Right lobe of liver (tissue), 6 donors: Measurements from ENCODE around the gene DIAPH3. TPM values are rescaled to one million over a fixed set of nuclear protein-coding genes. Genes with fewer than 3 reads are reported as not detected.

Experiments
- ATAC-seq, 4 donors: fragments of 200-7000 bp; cut with Tn5 transposase; one replicate each; pipeline ENCODE4 v1.9.1; 2020; ENCODE audit warnings: mild to moderate bottlenecking in 4 of 4, moderate library complexity in 4 of 4
- DNase-seq, 3 donors: peaks; one replicate each; pipeline ENCODE4 v3.0.0-alpha.2; 2020
- H3K27ac ChIP-seq, 3 donors: fragments of 200-600 bp; one replicate each; pipeline ENCODE4 v1.8.0; 2022
- H3K27me3 ChIP-seq, 2 donors: fragments of 200-600 bp; one replicate each; pipeline ENCODE4 v1.8.0; 2022
- H3K36me3 ChIP-seq, 4 donors: fragments of 200-600 bp; sonication (generic) in 1 of 4; one replicate each; pipeline versions ENCODE4 v1.5.1 to v1.8.0; 2017 to 2022; ENCODE audit warnings: control low read depth in 1 of 4
- H3K4me1 ChIP-seq, 4 donors: fragments of 200-600 bp; sonication (generic) in 1 of 4; one replicate each; pipeline versions ENCODE4 v1.5.1 to v1.8.0; 2017 to 2022; ENCODE audit warnings: control low read depth in 1 of 4
- H3K4me3 ChIP-seq, 3 donors: fragments of 200-600 bp; one replicate each; pipeline ENCODE4 v1.8.0; 2022
- H3K9me3 ChIP-seq, 4 donors: fragments of 200-600 bp; sonication (generic) in 1 of 4; one replicate each; pipeline versions ENCODE4 v1.5.1 to v1.8.0; 2017 to 2022; ENCODE audit warnings: control low read depth in 1 of 4
- CTCF ChIP-seq, 4 donors: fragments of 200-600 bp in 3 of 4; fragments of 450-650 bp in 1 of 4; IDR thresholded peaks; one replicate each; pipeline versions ENCODE4 v1.5.1 to v1.8.0; 2016 to 2022; ENCODE audit warnings: antibody characterized with exemption in 4 of 4, mild to moderate bottlenecking in 2 of 4
- POLR2A ChIP-seq: fragments of 450-650 bp; IDR thresholded peaks from one replicate; pipeline ENCODE4 v1.6.1; 2017; ENCODE audit warnings: antibody characterized with exemption, mild to moderate bottlenecking
- WGBS: methylation state at CpG from one replicate; pipeline ENCODE4 v1.1.6; 2018; ENCODE audit warnings: low coverage, low lambda C conversion rate; ENCODE audit not compliant: insufficient coverage; ENCODE audit errors: missing lambda C conversion rate; 5-methylcytosine and 5-hydroxymethylcytosine counted together
- intact Hi-C, 2 donors: fragments of 100-400 bp; cut with DNase I; formaldehyde crosslinking; loops; one replicate each; pipeline versions ENCODE4 v1.11.2 to v1.14.1; 2022
- total RNA-seq, 6 experiments: library from RNA; depleted of rRNA in 2 of 6; stranded (reverse); fragments of >200 nt in 2 of 6; fragmentation: NEBNext Ultra II Directional in 3 of 6; extraction: Animal tissue kit (Norgen Biotek cat#: 25700) in 3 of 6; gene quantifications; one replicate each; pipeline versions ENCODE4 v1.1.0 to v1.2.4, GENCODE V29; 2016 to 2023
- donor health status: DM: no; HTN: yes; CAD: no.
- donor health status: DM: no; HTN: no; CAD: no.
- donor health status: DM: no; HTN: no; CAD: no.
- donor health status: DM: no; HTN: yes; CAD: no.
- donor health status: DM: no; HTN: yes; CAD: no.

DIAPH3 gene
- total RNA-seq, 6 experiments from 2014 or later: 0.10 to 1.6 (median 0.93) TPM; not detected in 1

DNA sequence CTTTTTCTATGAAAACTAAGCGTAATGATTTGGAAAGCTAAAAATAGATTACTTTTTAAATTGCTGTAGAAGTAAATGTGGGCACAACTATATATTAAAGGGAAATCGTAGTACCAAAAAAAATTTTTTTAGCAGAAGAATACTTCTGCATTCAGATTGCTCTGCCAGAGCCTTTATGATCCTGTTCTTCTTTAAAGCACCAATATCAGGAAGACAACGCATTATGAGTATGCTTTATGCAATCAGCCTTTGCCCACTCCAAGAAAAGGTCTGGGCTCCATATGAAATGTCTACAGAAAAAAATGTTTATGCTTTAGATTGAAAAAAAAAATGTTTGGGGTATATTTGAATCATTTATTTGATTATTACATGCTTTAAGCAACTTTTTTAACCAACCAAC, 137.4 kb downstream of the DIAPH3 start:
- Histone ChIP-seq H3K9me3 (no peaks in the 10 kb centered on the region), H3K4me1 (no peaks in the 10 kb centered on the region), H3K27me3 (no peaks in the 10 kb centered on the region), H3K27ac (no peak overlapping the region), H3K4me3 (no peak overlapping the region), H3K36me3 (no peaks in the 10 kb centered on the region)
- ATAC-seq (no peak), DNase-seq (no peak)
- intact Hi-C loops: no loop called here
- TF ChIP-seq CTCF (IDR thresholded peaks at IDR 0.05) (no peak), POLR2A (no peak)
- 72% methylated on average over 3 of the region's 3 CpGs for WGBS

- H3K27me3 ChIP-seq: no peaks in the 10 kb centered on the region
- TF ChIP-seq CTCF (IDR thresholded peaks at IDR 0.05) (no peak), POLR2A (no peak)
- H3K9me3 ChIP-seq: no peaks in the 10 kb centered on the region
- 85% methylated on average over 3 of the region's 3 CpGs for WGBS
- intact Hi-C loops: no loop called here
- no peaks in the 10 kb centered on the region for H3K36me3 ChIP-seq
- H3K4me1 ChIP-seq: peaks cover 0 to 5% (median 0%) of the 10 kb centered on the region in 4 donors
- DNase-seq (no peak), ATAC-seq (no peak)
- no peak overlapping the region for H3K27ac ChIP-seq
- H3K4me3 ChIP-seq: no peak overlapping the region
These were observed 143.4 kb downstream of the DIAPH3 start for GRCh38 chr13:60020288-60020687.

GRCh38 chr13:60019119-60019993, 144.4 kb downstream of the DIAPH3 start:
- Histone ChIP-seq H3K4me1 (peaks cover 0 to 5% (median 0%) of the 10 kb centered on the region in 4 donors), H3K4me3 (peak overlapping the region in 1 of 3 donors; percentile 26), H3K9me3 (no peaks in the 10 kb centered on the region), H3K36me3 (no peaks in the 10 kb centered on the region), H3K27me3 (no peaks in the 10 kb centered on the region), H3K27ac (peak overlapping the region in 1 of 3 donors; percentile 17)
- TF ChIP-seq POLR2A: no peak
- TF ChIP-seq CTCF (IDR thresholded peaks at IDR 0.05): no peak
- intact Hi-C loops: no loop called here
- ATAC-seq: peak; percentile 89 to 99 (median 95)
- DNase-seq: no peak
- WGBS: 16% methylated on average over 6 of the region's 6 CpGs

- 78% methylated on average over 1 of the region's 1 CpG for WGBS
- H3K27ac ChIP-seq: no peak overlapping the region
- no peaks in the 10 kb centered on the region for H3K27me3 ChIP-seq
- intact Hi-C loops: no loop called here
- H3K4me1 ChIP-seq: peaks cover 0 to 5% (median 0%) of the 10 kb centered on the region in 4 donors
- H3K4me3 ChIP-seq: no peak overlapping the region
- no peaks in the 10 kb centered on the region for H3K36me3 ChIP-seq
- no peaks in the 10 kb centered on the region for H3K9me3 ChIP-seq
- ATAC-seq (no peak), DNase-seq (no peak)
- TF ChIP-seq CTCF (IDR thresholded peaks at IDR 0.05): no peak
- TF ChIP-seq POLR2A: no peak
These were observed 145.2 kb downstream of the DIAPH3 start for GRCh38 chr13:60018536-60018935.
